GM12872 (cell line): ENCODE data around the gene HSD11B2.

Experiments
- CTCF ChIP-seq: IDR thresholded peaks from 3 replicates; pipeline ENCODE4 v1.5.1; 2011; ENCODE audit warnings: low read depth, mild to moderate bottlenecking, low read length, moderate library complexity; ENCODE audit not compliant: insufficient read depth

HSD11B2 gene

GRCh38 chr16:67435758-67436164 is 4.8 kb downstream of the HSD11B2 start:
- no peak for TF ChIP-seq CTCF

- TF ChIP-seq CTCF = no peak
Measured at GRCh38 chr16:67436640-67437193, 5.8 kb downstream of the HSD11B2 start.

GRCh38 chr16:67437513-67437912 is 6.6 kb downstream of the HSD11B2 start:
- TF ChIP-seq CTCF = no peak

- no peak for TF ChIP-seq CTCF
Measured at GRCh38 chr16:67438098-67438791, 7.3 kb downstream of the HSD11B2 start.

GRCh38 chr16:67438824-67439393 is 8.0 kb downstream of the HSD11B2 start:
- no peak for TF ChIP-seq CTCF

- no peak for TF ChIP-seq CTCF
Measured at GRCh38 chr16:67441271-67441753, 10.4 kb downstream of the HSD11B2 start.

GRCh38 chr16:67441907-67442306 is 11.0 kb downstream of the HSD11B2 start:
- TF ChIP-seq CTCF = no peak
